Brain microvascular endothelial cell (primary cell): ENCODE data around the gene USP9Y.

Source experiments
- DNase-seq: peaks from one replicate; pipeline ENCODE4 v3.0.0-alpha.2; 2020
- H3K27ac ChIP-seq: fragments of 250-450 bp; sonication (Bioruptor Pico); 2 replicates; pipeline ENCODE4 v1.5.1; 2020; ENCODE audit warnings: mild to moderate bottlenecking, moderate library complexity
- H3K27me3 ChIP-seq: fragments of 250-450 bp; sonication (Bioruptor Pico); replicated peaks from 2 replicates; pipeline ENCODE4 v1.5.1; 2020; ENCODE audit warnings: mild to moderate bottlenecking
- H3K36me3 ChIP-seq: fragments of 250-450 bp; sonication (Bioruptor Pico); replicated peaks from 2 replicates; pipeline ENCODE4 v1.5.1; 2020; ENCODE audit warnings: mild to moderate bottlenecking
- H3K4me3 ChIP-seq: 2 replicates; pipeline ENCODE4 v1.5.1; 2011; ENCODE audit warnings: low read depth, mild to moderate bottlenecking, control low read depth, low read length, moderate library complexity
- in situ Hi-C: cut with HindIII; loops from 2 replicates; pipeline ENCODE4 v1.10.0; 2017; ENCODE audit warnings: low sequenced_read_pairs, low pct_ligation_motif_present
- TF ChIP-seq, protein P1 (sequence below): IDR thresholded peaks from 2 replicates; pipeline ENCODE4 v1.5.1; 2011; ENCODE audit warnings: low read depth, mild to moderate bottlenecking, moderate library complexity, low read length, control low read depth, inconsistent platforms; ENCODE audit errors: missing control alignments

Gene USP9Y

GRCh38 chrY:12837550-12837949, 136.5 kb downstream of the USP9Y start:
- TF ChIP-seq, protein P1, sequence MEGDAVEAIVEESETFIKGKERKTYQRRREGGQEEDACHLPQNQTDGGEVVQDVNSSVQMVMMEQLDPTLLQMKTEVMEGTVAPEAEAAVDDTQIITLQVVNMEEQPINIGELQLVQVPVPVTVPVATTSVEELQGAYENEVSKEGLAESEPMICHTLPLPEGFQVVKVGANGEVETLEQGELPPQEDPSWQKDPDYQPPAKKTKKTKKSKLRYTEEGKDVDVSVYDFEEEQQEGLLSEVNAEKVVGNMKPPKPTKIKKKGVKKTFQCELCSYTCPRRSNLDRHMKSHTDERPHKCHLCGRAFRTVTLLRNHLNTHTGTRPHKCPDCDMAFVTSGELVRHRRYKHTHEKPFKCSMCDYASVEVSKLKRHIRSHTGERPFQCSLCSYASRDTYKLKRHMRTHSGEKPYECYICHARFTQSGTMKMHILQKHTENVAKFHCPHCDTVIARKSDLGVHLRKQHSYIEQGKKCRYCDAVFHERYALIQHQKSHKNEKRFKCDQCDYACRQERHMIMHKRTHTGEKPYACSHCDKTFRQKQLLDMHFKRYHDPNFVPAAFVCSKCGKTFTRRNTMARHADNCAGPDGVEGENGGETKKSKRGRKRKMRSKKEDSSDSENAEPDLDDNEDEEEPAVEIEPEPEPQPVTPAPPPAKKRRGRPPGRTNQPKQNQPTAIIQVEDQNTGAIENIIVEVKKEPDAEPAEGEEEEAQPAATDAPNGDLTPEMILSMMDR, result no peak
- Histone ChIP-seq H3K27me3 (no peaks in the 10 kb centered on the region), H3K4me3 (no peak overlapping the region), H3K27ac (no peak overlapping the region), H3K36me3 (no peaks in the 10 kb centered on the region)
- DNase-seq, result no peak
- in situ Hi-C loops, result no loop called here

DNA sequence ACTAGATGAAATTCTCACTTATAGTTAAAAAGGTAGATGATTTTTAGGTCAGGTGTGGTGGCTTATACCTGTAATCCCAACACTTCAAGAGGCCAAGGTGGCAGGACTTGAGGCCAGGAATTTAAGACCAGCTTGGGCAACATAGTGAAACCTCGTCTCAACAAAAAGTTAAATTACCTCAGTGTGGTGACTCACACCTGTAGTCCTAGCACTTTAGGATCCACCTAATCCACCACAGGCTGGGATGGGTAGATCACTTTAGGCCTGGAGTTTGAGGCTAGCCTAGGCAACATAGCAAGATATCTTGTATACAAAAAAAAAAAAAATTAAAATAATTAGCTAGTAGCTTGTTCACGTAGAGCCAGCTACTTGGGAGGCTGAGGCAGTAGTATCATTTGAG, 140.3 kb downstream of the USP9Y start:
- TF ChIP-seq, protein P1, result no peak
- Histone ChIP-seq H3K36me3 (no peaks in the 10 kb centered on the region), H3K27me3 (no peaks in the 10 kb centered on the region), H3K4me3 (no peak overlapping the region), H3K27ac (no peak overlapping the region)
- no peak for DNase-seq
- in situ Hi-C loops, result no loop called here

DNA sequence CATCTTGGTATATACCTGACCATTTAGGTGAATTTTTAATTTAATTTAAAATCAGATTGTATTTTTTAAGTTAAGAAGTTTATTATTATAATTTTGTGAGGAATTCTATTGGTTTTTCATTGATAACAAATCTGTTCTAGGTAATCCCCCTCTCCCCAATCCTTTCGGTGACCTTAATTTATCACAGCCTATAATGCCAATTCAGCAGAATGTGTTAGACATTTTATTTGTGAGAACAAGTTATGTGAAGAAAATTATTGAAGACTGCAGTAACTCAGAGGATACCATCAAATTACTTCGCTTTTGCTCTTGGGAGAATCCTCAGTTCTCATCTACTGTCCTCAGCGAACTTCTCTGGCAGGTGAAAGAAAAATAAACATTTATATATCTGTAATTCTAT, 145.8 kb downstream of the USP9Y start:
- Histone ChIP-seq H3K27me3 (no peaks in the 10 kb centered on the region), H3K27ac (no peak overlapping the region), H3K4me3 (no peak overlapping the region), H3K36me3 (no peaks in the 10 kb centered on the region)
- TF ChIP-seq, protein P1, result no peak
- in situ Hi-C loops, result no loop called here
- no peak for DNase-seq

DNA sequence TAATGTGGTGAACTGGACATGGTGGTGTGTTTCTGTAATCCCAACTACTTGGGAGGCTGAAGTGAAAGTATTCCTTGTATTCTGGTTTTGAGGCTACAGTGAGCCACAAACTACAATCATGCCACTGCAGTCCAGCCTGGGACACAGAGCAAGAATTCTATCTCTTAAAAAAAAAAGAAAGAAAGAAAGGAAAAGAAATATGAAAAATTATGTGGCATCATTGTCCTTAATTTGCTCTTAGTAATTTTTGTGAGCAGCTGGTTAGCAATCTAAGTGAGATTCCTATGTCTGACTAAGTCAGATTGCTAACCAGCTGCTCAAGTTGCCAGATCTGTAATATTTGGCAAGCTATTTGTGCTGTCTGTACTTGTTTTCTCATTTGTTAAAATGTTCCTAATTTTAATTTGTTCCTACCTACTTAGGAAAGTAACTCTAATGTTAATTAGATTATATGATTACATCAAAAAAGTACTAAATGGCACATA, 154.8 kb downstream of the USP9Y start:
- Histone ChIP-seq H3K4me3 (no peak overlapping the region), H3K27me3 (no peaks in the 10 kb centered on the region), H3K27ac (no peak overlapping the region), H3K36me3 (no peaks in the 10 kb centered on the region)
- DNase-seq, result no peak
- in situ Hi-C loops, result no loop called here
- TF ChIP-seq, protein P1, result no peak

DNA sequence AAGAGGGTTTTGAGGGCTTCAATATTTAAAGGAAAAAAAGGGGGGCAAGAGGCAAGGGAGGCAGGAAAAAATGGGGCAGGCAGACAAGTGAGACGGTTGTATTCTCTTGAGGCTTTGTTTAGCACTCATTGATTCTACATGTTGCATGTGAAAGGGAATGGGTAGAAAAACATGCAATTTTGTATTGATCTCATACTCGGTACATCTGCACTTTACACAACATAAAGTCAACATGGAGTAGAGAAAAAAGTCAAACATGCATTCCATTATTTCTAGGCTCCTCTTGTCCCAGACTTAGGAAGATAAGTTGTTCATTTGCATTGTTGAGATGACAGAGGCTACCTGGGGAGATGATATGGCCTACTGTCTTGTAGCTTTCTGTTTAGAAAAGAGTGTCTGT, 166.9 kb downstream of the USP9Y start:
- H3K27ac ChIP-seq, result no peak overlapping the region
- in situ Hi-C loops, result no loop called here
- DNase-seq, result no peak
- H3K27me3 ChIP-seq, result no peaks in the 10 kb centered on the region
- TF ChIP-seq, protein P1, result no peak
- H3K4me3 ChIP-seq, result no peak overlapping the region
- no peaks in the 10 kb centered on the region for H3K36me3 ChIP-seq

DNA sequence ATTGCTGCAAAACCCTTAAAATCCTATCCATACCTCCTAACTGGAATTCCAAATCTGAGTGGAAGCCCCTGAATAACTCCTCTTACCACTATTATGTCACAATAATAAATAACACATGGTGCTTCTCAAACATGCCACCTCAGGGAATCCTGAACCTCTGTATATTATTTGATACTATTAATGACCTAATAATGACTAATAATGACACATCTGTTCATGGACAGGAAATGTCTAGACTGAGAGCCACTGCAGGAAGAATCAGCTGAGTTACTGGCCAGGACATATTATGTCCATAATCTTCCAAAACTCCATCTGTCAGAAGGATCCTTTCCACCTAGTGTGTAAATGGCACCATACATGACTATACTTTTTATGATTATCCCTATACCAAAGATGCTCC, 195.9 kb downstream of the USP9Y start:
- TF ChIP-seq, protein P1, result no peak
- Histone ChIP-seq H3K27ac (no peak overlapping the region), H3K27me3 (no peaks in the 10 kb centered on the region), H3K36me3 (no peaks in the 10 kb centered on the region), H3K4me3 (no peak overlapping the region)
- no peak for DNase-seq
- in situ Hi-C loops, result no loop called here
